ENCODE measurements around the gene LRRC4C.

LRRC4C gene

GRCh38 chr11:40445391-40445790, 1014.1 kb downstream of the LRRC4C start:
- DNase-seq (ENCODE audit: low spot score), result no peak

GRCh38 chr11:40444151-40444550, 1015.3 kb downstream of the LRRC4C start:
- no peak for DNase-seq (ENCODE audit: low spot score)

GRCh38 chr11:40435344-40435743, 1024.1 kb downstream of the LRRC4C start:
- DNase-seq (ENCODE audit: low spot score), result no peak

GRCh38 chr11:40434926-40435325, 1024.5 kb downstream of the LRRC4C start:
- no peak for DNase-seq (ENCODE audit: low spot score)

GRCh38 chr11:40432358-40432757, 1027.1 kb downstream of the LRRC4C start:
- DNase-seq (ENCODE audit: low spot score), result no peak

GRCh38 chr11:40425168-40425567, 1034.3 kb downstream of the LRRC4C start:
- no peak for DNase-seq (ENCODE audit: low spot score)

- no peak for DNase-seq (ENCODE audit: low spot score)
Observed at GRCh38 chr11:40421208-40421981, 1038.1 kb downstream of the LRRC4C start.

GRCh38 chr11:40417627-40418026, 1041.8 kb downstream of the LRRC4C start:
- no peak for DNase-seq (ENCODE audit: low spot score)

GRCh38 chr11:40407355-40407754, 1052.1 kb downstream of the LRRC4C start:
- no peak for DNase-seq (ENCODE audit: low spot score)

- DNase-seq (ENCODE audit: low spot score), result no peak
Observed at GRCh38 chr11:40405614-40406013, 1053.8 kb downstream of the LRRC4C start.

GRCh38 chr11:40403321-40403720, 1056.1 kb downstream of the LRRC4C start:
- DNase-seq (ENCODE audit: low spot score), result no peak

GRCh38 chr11:40401132-40401853, 1058.2 kb downstream of the LRRC4C start:
- DNase-seq (ENCODE audit: low spot score), result no peak

GRCh38 chr11:40397141-40397540, 1062.3 kb downstream of the LRRC4C start:
- DNase-seq (ENCODE audit: low spot score), result no peak

GRCh38 chr11:40393511-40393910, 1065.9 kb downstream of the LRRC4C start:
- no peak for DNase-seq (ENCODE audit: low spot score)

- DNase-seq (ENCODE audit: low spot score), result no peak
Observed at GRCh38 chr11:40391679-40392078, 1067.8 kb downstream of the LRRC4C start.

GRCh38 chr11:40388097-40388818, 1071.2 kb downstream of the LRRC4C start:
- no peak for DNase-seq (ENCODE audit: low spot score)

GRCh38 chr11:40387240-40387980, 1072.0 kb downstream of the LRRC4C start:
- DNase-seq (ENCODE audit: low spot score), result no peak

- DNase-seq (ENCODE audit: low spot score), result no peak
Observed at GRCh38 chr11:40384991-40385390, 1074.5 kb downstream of the LRRC4C start.

GRCh38 chr11:40381481-40381880, 1078.0 kb downstream of the LRRC4C start:
- no peak for DNase-seq (ENCODE audit: low spot score)

GRCh38 chr11:40380835-40381234, 1078.6 kb downstream of the LRRC4C start:
- DNase-seq (ENCODE audit: low spot score), result no peak

- DNase-seq (ENCODE audit: low spot score), result no peak
Observed at GRCh38 chr11:40376331-40376730, 1083.1 kb downstream of the LRRC4C start.
